Neutrophil (primary cell): ENCODE measurements around the gene PPP6R3.

Source experiments
- H3K27ac ChIP-seq: fragments of 200-600 bp; sonication (generic); 2 replicates; pipeline ENCODE4 v1.5.1; 2016; ENCODE audit warnings: mild to moderate bottlenecking, moderate library complexity
- H3K27me3 ChIP-seq: fragments of 200-600 bp; sonication (generic); 2 replicates; pipeline ENCODE4 v1.6.0; 2016; ENCODE audit warnings: mild to moderate bottlenecking
- H3K36me3 ChIP-seq: fragments of 200-600 bp; sonication (generic); 2 replicates; pipeline ENCODE4 v1.5.1; 2017
- H3K4me1 ChIP-seq, 2 experiments: fragments of 200-600 bp in 1 of 2; sonication (generic) in 1 of 2; 1 replicate in 1 of 2; 2 replicates in 1 of 2; pipeline versions ENCODE4 v1.5.1 to v1.6.1; 2013 to 2016; ENCODE audit warnings: low read depth in 1 of 2, low read length in 1 of 2, mild to moderate bottlenecking in 1 of 2, moderate library complexity in 1 of 2; ENCODE audit not compliant: control insufficient read depth in 1 of 2, insufficient read depth in 1 of 2
- H3K4me3 ChIP-seq, 2 experiments: fragments of 200-600 bp in 1 of 2; sonication (generic) in 1 of 2; 1 replicate in 1 of 2; 2 replicates in 1 of 2; pipeline ENCODE4 v1.5.1; 2013 to 2016; ENCODE audit warnings: low read depth in 1 of 2, low read length in 1 of 2, mild to moderate bottlenecking in 1 of 2, moderate library complexity in 1 of 2
- H3K9me3 ChIP-seq: fragments of 200-600 bp; sonication (generic); 2 replicates; pipeline ENCODE4 v1.5.1; 2016
- TF ChIP-seq, protein P1 (sequence below): fragments of 200-600 bp; sonication (generic); IDR thresholded peaks from 2 replicates; pipeline ENCODE4 v1.5.1; 2016; ENCODE audit warnings: antibody characterized with exemption

Gene PPP6R3

DNA sequence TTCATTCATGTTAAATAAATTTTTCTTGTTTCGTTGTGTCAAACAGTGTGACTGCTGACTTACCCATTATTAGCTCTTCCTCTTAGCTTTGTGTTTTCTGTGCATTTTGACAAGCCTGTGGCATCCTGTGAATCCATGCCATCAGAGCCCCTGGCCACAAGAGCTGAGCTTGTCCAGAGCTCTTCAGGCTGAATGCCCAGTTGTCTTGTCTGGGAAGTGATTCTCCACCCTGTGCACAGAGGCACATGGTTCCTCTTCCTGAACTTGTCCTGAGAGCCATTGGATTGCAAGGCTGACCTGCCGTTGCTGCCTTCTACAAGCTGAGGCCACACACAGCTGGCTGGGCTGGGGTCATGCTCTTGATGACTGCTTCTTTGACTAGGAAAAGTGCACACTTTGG lies 64.1 kb downstream of the PPP6R3 start:
- H3K4me3 ChIP-seq, result no peak overlapping the region
- TF ChIP-seq, protein P1, sequence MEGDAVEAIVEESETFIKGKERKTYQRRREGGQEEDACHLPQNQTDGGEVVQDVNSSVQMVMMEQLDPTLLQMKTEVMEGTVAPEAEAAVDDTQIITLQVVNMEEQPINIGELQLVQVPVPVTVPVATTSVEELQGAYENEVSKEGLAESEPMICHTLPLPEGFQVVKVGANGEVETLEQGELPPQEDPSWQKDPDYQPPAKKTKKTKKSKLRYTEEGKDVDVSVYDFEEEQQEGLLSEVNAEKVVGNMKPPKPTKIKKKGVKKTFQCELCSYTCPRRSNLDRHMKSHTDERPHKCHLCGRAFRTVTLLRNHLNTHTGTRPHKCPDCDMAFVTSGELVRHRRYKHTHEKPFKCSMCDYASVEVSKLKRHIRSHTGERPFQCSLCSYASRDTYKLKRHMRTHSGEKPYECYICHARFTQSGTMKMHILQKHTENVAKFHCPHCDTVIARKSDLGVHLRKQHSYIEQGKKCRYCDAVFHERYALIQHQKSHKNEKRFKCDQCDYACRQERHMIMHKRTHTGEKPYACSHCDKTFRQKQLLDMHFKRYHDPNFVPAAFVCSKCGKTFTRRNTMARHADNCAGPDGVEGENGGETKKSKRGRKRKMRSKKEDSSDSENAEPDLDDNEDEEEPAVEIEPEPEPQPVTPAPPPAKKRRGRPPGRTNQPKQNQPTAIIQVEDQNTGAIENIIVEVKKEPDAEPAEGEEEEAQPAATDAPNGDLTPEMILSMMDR, result no peak
- H3K4me1 ChIP-seq, result peaks cover 34 to 36% of the 10 kb centered on the region in 2 experiments
- H3K9me3 ChIP-seq, result no peaks in the 10 kb centered on the region
- no peaks in the 10 kb centered on the region for H3K27me3 ChIP-seq
- H3K36me3 ChIP-seq, result peaks cover 63% of the 10 kb centered on the region
- H3K27ac ChIP-seq, result no peak overlapping the region

GRCh38 chr11:68525336-68525735 lies 64.8 kb downstream of the PPP6R3 start:
- Histone ChIP-seq H3K27me3 (no peaks in the 10 kb centered on the region), H3K4me1 (peaks cover 36 to 38% of the 10 kb centered on the region in 2 experiments), H3K27ac (no peak overlapping the region), H3K4me3 (no peak overlapping the region), H3K9me3 (no peaks in the 10 kb centered on the region), H3K36me3 (peaks cover 56% of the 10 kb centered on the region)
- TF ChIP-seq, protein P1, result no peak

GRCh38 chr11:68525930-68526329 lies 65.4 kb downstream of the PPP6R3 start:
- Histone ChIP-seq H3K36me3 (peaks cover 51% of the 10 kb centered on the region), H3K9me3 (no peaks in the 10 kb centered on the region), H3K4me1 (peaks cover 36 to 38% of the 10 kb centered on the region in 2 experiments), H3K27ac (no peak overlapping the region), H3K4me3 (no peak overlapping the region), H3K27me3 (no peaks in the 10 kb centered on the region)
- TF ChIP-seq, protein P1, result no peak

- TF ChIP-seq, protein P1, result no peak
- Histone ChIP-seq H3K36me3 (peaks cover 37% of the 10 kb centered on the region), H3K27ac (peak overlapping the region; percentile 81), H3K4me1 (peaks cover 28 to 33% of the 10 kb centered on the region in 2 experiments), H3K9me3 (no peaks in the 10 kb centered on the region), H3K4me3 (no peak overlapping the region), H3K27me3 (no peaks in the 10 kb centered on the region)
These were observed 67.0 kb downstream of the PPP6R3 start for GRCh38 chr11:68527585-68527984.

DNA sequence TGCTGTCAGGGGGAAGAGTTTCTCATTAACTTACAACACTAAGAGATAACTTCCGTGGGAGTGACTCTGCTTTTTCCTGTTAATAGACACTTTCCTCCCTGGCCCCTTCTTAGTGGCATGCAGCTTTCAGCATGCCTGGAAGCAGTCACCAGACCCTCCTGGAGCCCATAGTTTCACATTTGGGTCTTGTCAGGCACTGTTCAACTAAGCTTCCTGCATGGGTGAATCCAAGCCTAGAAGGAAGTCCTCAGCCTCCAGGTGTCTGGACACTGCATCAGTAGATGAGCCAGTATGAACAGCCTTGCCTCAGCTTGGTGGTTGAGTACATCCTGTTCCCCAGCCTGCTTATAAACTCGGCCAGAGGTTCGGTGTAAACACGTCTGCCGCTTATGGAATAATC lies 68.1 kb downstream of the PPP6R3 start:
- Histone ChIP-seq H3K27ac (peak overlapping the region; percentile 81), H3K9me3 (no peaks in the 10 kb centered on the region), H3K4me3 (peak overlapping the region; percentile 13 to 19), H3K36me3 (peaks cover 31% of the 10 kb centered on the region), H3K4me1 (peaks cover 31 to 43% of the 10 kb centered on the region in 2 experiments), H3K27me3 (no peaks in the 10 kb centered on the region)
- TF ChIP-seq, protein P1, result no peak
